HepG2 (cell line): ENCODE results near the gene PSIP1. TPM values are rescaled to one million over a fixed set of nuclear protein-coding genes. Genes with fewer than 3 reads are reported as not detected.
A peak's percentile ranks its signal among the peaks of the same experiment; 100 is the strongest.

ENCODE experiments used
- ATF4 ChIP-seq, 2 experiments: fragments of 450-650 bp in 1 of 2; sonication (generic) in 1 of 2; formaldehyde crosslinking; IDR thresholded peaks; 2 replicates each; pipeline versions ENCODE4 v1.5.0 to v1.8.0; 2020 to 2022; ENCODE audit warnings: mild to moderate bottlenecking in 1 of 2, missing genetic modification reagents in 1 of 2
- DBP ChIP-seq: sonication (generic); formaldehyde crosslinking; IDR thresholded peaks from 2 replicates; pipeline ENCODE4 v1.4.0; 2020; ENCODE audit warnings: missing genetic modification reagents; ENCODE audit errors: not compliant biosample characterization
- DPF2 ChIP-seq: sonication (generic); formaldehyde crosslinking; IDR thresholded peaks from 2 replicates; pipeline ENCODE4 v1.4.0; 2020; ENCODE audit warnings: mild to moderate bottlenecking, low read depth, missing genetic modification reagents, borderline replicate concordance
- HNF1A ChIP-seq, 2 experiments: sonication (generic) in 1 of 2; formaldehyde crosslinking in 1 of 2; IDR thresholded peaks; 2 replicates each; pipeline versions ENCODE4 v1.4.0 to v1.6.1; 2016 to 2020; ENCODE audit warnings: borderline replicate concordance in 1 of 2, low read depth in 1 of 2, mild to moderate bottlenecking in 1 of 2, missing genetic modification reagents in 1 of 2
- IRX3 ChIP-seq: sonication (generic); formaldehyde crosslinking; IDR thresholded peaks from 2 replicates; pipeline ENCODE4 v1.8.1; 2023; ENCODE audit warnings: mild to moderate bottlenecking, low read depth, missing genetic modification reagents, borderline replicate concordance
- MTA3 ChIP-seq: sonication (generic); formaldehyde crosslinking; IDR thresholded peaks from 2 replicates; pipeline ENCODE4 v1.4.0; 2020; ENCODE audit warnings: missing genetic modification reagents
- NBN ChIP-seq: fragments of 450-650 bp; conservative IDR thresholded peaks from 2 replicates; pipeline ENCODE4 v1.6.1; 2017
- ONECUT2 ChIP-seq: sonication (generic); formaldehyde crosslinking; IDR thresholded peaks from 2 replicates; pipeline ENCODE4 v1.4.0; 2020; ENCODE audit warnings: missing genetic modification reagents
- REL ChIP-seq: sonication (generic); formaldehyde crosslinking; conservative IDR thresholded peaks from 2 replicates; pipeline ENCODE4 v1.8.0; 2022; ENCODE audit warnings: mild to moderate bottlenecking, missing genetic modification reagents, moderate library complexity
- TGIF2 ChIP-seq: IDR thresholded peaks from 2 replicates; pipeline ENCODE4 v1.6.1; 2016; ENCODE audit warnings: control low read depth, missing compliant biosample characterization
- ZBTB43 ChIP-seq: sonication (generic); formaldehyde crosslinking; conservative IDR thresholded peaks from 2 replicates; pipeline ENCODE4 v1.4.0; 2020; ENCODE audit warnings: missing genetic modification reagents
- ZFY ChIP-seq: sonication (generic); formaldehyde crosslinking; IDR thresholded peaks from 2 replicates; pipeline ENCODE4 v1.4.0; 2020; ENCODE audit warnings: missing genetic modification reagents
- ZNF12 ChIP-seq: sonication (generic); formaldehyde crosslinking; IDR thresholded peaks from 2 replicates; pipeline ENCODE4 v1.5.0; 2020; ENCODE audit warnings: missing genetic modification reagents
- ZNF18 ChIP-seq: sonication (generic); formaldehyde crosslinking; IDR thresholded peaks from 2 replicates; pipeline ENCODE4 v1.8.0; 2022; ENCODE audit warnings: mild to moderate bottlenecking, missing genetic modification reagents; ENCODE audit not compliant: insufficient replicate concordance
- ZNF570 ChIP-seq: sonication (generic); formaldehyde crosslinking; IDR thresholded peaks from 2 replicates; pipeline ENCODE4 v1.4.0; 2020; ENCODE audit warnings: mild to moderate bottlenecking, missing genetic modification reagents, borderline replicate concordance
- ZNF749 ChIP-seq: sonication (generic); formaldehyde crosslinking; IDR thresholded peaks from 2 replicates; pipeline ENCODE4 v1.8.0; 2022; ENCODE audit warnings: mild to moderate bottlenecking, missing genetic modification reagents, moderate library complexity, borderline replicate concordance
- ZNF788 ChIP-seq: sonication (generic); formaldehyde crosslinking; IDR thresholded peaks from 2 replicates; pipeline ENCODE4 v1.5.0; 2020; ENCODE audit warnings: mild to moderate bottlenecking, missing genetic modification reagents, borderline replicate concordance
- ZNF792 ChIP-seq: IDR thresholded peaks from 2 replicates; pipeline ENCODE4 v1.6.1; 2016
- polyA plus RNA-seq, 8 experiments: library from polyadenylated mRNA; depleted of rRNA in 3 of 8; stranded (reverse) in 7 of 8; unstranded in 1 of 8; fragments of >200 nt; fragmentation: Illumina TruSeq in 4 of 8; extraction: Trizol in 4 of 8; gene quantifications; 2 replicates each; pipeline versions ENCODE4 v1.2.1 to v1.2.3, GENCODE V29; 2011 to 2016; ENCODE audit warnings: low read depth in 4 of 8, missing spikeins in 1 of 8, mixed read lengths in 1 of 8; ENCODE audit not compliant: insufficient read depth in 1 of 8
- total RNA-seq, 5 experiments: library from RNA; depleted of rRNA; stranded (reverse); fragments of >200 nt; fragmentation: Illumina TruSeq; extraction: Trizol; gene quantifications; 2 replicates each; pipeline ENCODE4 v1.2.3, GENCODE V29; 2016; ENCODE audit warnings: low read depth in 1 of 5

The PSIP1 gene
- total and polyA plus RNA-seq, 2 of the 13 experiments (the other 11 are each of a cell fraction or from before 2014, with no cell fraction given): 12.6 to 46.4 TPM

GRCh38 chr9:15552636-15553527, 42.1 kb upstream of the PSIP1 start, which contains the start of gene CCDC171 (continued):
- TF ChIP-seq ZNF18 (CRISPR knock-in tag) (no peak), ZNF792 (CRISPR knock-in tag) (peak; percentile 57; the same call in 1 of the 2 replicates), DBP (CRISPR knock-in tag) (no peak), ZNF788 (CRISPR knock-in tag) (peak; percentile 75; the same call in 1 of the 2 replicates), NBN (no peak), ZBTB43 (CRISPR knock-in tag) (peak; percentile 50; the same call in 1 of the 2 replicates), ONECUT2 (CRISPR knock-in tag) (0 out of 2 replicates have a peak, but pooled peaks have one; percentile 20), ZNF570 (CRISPR knock-in tag) (peak; percentile 89), DPF2 (no peak), MTA3 (no peak), HNF1A (IDR thresholded peaks at IDR 0.05; ENCODE audit: low read depth) (no peak), HNF1A (CRISPR knock-in tag; IDR thresholded peaks at IDR 0.05; ENCODE audit: borderline replicate concordance) (no peak; the same call in 1 of the 2 replicates), IRX3 (CRISPR knock-in tag) (0 out of 2 replicates have a peak, but pooled peaks have one; percentile 36), ATF4 (CRISPR knock-in tag; IDR thresholded peaks at IDR 0.05) (no peak), ZNF12 (CRISPR knock-in tag) (no peak), ZFY (CRISPR knock-in tag) (peak; percentile 74), REL (CRISPR knock-in tag) (peak; percentile 81; the same call in 1 of the 2 replicates), TGIF2 (peak; percentile 67; the same call in 1 of the 2 replicates), ZNF749 (peak; percentile 77; the same call in 1 of the 2 replicates)
